ENCODE data around the gene CHD9NB. TPM values are rescaled to one million over a fixed set of nuclear protein-coding genes. Genes with fewer than 3 reads are reported as not detected.
A peak's percentile ranks its signal among the peaks of the same experiment; 100 is the strongest.

CHD9NB gene
- total RNA-seq, 2 experiments from 2014 or later = 0.28 to 0.33 TPM

DNA sequence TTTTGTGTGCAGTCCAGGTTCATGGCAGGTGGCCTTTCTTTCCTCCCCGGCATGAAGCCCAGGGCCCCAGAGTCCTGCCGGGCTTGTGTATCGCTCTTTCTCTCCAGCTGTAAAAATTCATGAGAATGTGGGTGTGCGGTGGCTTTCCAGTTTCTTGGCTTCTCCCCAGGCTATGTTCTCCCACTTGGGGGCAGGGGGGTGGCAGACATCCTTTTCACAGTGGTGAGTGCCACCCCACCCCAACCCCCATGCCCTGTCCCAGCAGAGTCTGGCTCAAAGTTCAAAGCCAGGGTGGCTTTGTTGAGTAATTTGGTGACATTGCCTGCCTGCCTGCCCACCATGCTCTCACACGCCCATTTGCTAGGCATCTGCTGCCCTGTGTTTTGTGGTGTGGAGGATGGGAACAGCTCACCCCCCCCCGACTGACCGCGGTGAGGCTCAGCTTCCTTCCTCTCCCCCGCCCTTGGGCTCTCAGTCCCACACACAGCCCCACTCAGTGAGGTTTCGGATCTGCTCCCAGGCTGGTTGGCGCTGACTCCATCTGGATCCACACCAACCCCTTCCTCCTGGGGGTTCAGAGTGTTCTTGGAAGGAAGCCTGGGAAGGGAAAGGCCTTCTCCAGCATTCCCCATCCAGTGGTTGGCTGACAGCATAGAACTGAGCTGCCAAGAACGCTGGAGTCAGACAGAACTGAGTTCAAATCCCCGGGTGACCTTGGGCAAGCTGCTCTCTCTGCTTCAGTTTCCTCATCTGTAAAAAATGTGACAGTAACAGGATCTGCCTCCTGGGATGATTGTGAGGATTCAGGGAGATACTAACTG, 38.1 kb upstream of the CHD9NB start:
- Mint-ChIP-seq H3K27ac (no peak overlapping the region), H3K4me1 (peaks cover 42% of the 10 kb centered on the region), H3K27me3 (no peaks in the 10 kb centered on the region), H3K4me3 (no peak overlapping the region), H3K9me3 (no peaks in the 10 kb centered on the region), H3K36me3 (ENCODE audit: low read depth) (no peaks in the 10 kb centered on the region)
- POLR2A ChIA-PET = interaction anchor here (1.4 kb wide), 1 partner anchor 9 kb away, joined by 9 read pairs; no protein-coding TSS in a partner anchor
- CTCF ChIA-PET = no interaction called here
- DNase-seq = peak; percentile 26

DNA sequence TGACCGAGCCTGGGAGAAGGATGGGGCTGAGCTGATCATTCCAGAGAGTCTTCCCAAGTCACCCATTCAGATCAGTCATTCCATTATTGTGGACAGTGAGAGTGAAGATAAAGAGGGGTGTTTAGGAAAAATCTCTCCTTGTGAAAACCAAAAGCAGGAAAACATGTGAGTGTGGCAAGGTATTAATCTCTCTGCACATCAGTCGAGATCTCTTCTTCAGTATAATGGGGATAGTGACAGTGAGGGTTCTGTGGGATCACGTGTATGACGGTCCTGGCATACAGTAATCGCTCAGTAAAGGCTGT, 37.5 kb upstream of the CHD9NB start:
- Mint-ChIP-seq H3K27ac (peak overlapping the region; percentile 29), H3K4me3 (no peak overlapping the region), H3K27me3 (no peaks in the 10 kb centered on the region), H3K9me3 (no peaks in the 10 kb centered on the region), H3K4me1 (peaks cover 42% of the 10 kb centered on the region), H3K36me3 (ENCODE audit: low read depth) (no peaks in the 10 kb centered on the region)
- ChIA-PET CTCF (no interaction called here), POLR2A (interaction anchor here (1.4 kb wide), 1 partner anchor 9 kb away, joined by 9 read pairs; no protein-coding TSS in a partner anchor)
- DNase-seq = no peak

DNA sequence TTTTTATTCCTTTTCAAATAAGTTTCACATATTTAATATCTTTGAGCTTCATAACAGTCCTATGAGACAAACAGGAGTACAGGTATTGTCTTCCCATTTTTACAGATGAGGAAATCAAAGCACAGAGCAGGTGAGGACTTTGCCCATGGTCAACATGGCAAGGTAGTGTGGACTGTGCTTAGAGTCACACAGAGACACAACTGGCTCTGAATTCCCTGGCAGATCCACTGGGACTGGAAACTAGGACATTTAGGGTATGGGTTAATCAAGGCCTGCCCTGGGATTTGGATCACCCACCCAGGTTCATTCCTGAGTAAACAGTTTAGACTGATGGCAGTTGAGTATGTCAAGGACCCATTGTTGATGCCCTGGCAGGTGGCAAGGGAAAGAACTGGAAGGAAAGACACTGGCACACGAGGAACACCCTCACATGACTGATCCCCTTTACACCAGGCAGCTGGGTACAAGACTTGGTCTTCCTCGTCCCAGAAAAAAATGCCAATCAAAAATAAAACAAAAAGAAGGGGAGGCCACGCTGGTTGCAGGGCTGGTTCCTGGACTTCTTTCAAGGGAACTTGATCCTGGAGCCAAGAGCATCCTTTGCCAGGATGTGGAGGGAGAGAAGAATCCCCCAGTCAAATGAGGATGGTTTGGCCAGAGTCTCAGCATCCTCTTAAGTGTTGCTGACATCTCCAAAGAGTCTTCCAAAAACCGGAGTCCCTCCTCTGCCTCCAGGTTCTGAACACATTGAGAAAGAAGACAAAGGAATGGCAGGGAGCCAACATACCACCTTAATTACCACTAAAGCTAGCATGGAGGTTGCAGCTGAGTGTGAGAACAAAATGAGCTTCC, 37.0 kb upstream of the CHD9NB start:
- CTCF ChIA-PET = no interaction called here

DNA sequence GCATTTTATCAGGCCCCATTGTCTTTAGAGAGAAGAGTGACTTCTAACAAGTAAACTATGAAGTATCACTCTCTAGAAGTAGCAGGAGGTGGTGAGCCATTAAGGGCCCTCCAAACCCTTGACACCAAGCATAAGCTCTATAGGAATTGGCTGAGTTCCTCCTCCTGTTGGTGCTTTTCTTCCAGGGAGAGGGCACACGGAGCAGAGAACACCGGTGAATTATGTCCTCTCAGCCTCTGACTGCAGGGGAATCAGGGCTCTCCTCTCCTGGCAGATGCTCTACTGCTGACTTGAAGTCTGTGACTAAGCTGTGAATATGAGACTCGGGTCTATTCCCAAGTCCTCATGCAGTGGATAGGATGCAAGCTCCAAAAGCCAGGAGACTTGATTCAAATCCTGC, 34.4 kb upstream of the CHD9NB start:
- no peak for DNase-seq
- ChIA-PET POLR2A (no interaction called here), CTCF (no interaction called here)
- Mint-ChIP-seq H3K27ac (no peak overlapping the region), H3K27me3 (no peaks in the 10 kb centered on the region), H3K36me3 (ENCODE audit: low read depth) (no peaks in the 10 kb centered on the region), H3K4me1 (peaks cover 20% of the 10 kb centered on the region), H3K4me3 (no peak overlapping the region), H3K9me3 (no peaks in the 10 kb centered on the region)

More for the DNA sequence above, 37.0 kb upstream of the CHD9NB start:
- DNase-seq = no peak
- Mint-ChIP-seq H3K27me3 (no peaks in the 10 kb centered on the region), H3K4me3 (no peak overlapping the region), H3K36me3 (ENCODE audit: low read depth) (no peaks in the 10 kb centered on the region), H3K4me1 (peaks cover 39% of the 10 kb centered on the region), H3K9me3 (no peaks in the 10 kb centered on the region), H3K27ac (peak overlapping the region; percentile 29)
- POLR2A ChIA-PET = interaction anchor here (1.4 to 1.6 kb wide), 2 partner anchors 10 kb away, joined by 5 to 9 read pairs; no protein-coding TSS in a partner anchor

DNA sequence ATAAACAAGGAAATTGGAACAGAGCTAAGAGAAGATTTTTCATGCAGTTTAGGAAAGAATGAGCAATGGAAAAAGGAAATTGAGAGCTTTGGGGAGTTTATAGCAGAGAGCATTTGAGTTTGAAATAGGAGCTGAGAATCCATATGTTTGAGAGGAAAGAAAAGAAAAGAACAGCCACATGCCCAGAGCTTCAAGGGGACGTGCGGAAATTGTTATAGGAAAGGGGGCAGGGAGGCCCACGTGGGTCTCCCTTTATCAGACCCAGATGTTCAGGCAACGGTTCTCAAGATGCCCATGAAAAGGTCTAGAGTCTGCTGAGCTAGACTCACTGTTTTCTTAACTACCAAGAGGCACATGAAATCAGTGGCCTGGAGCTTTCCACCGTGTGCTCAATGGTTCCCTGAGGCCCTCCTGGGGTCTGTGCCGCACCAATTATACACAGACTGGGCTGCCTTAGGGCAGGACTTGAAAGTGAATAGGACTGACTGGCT, 33.3 kb upstream of the CHD9NB start:
- POLR2A ChIA-PET = interaction anchor here (0.7 kb wide), 1 partner anchor 14 kb away, joined by 3 read pairs; no protein-coding TSS in a partner anchor
- H3K27me3 Mint-ChIP-seq = no peaks in the 10 kb centered on the region
- DNase-seq = no peak
- no peaks in the 10 kb centered on the region for H3K9me3 Mint-ChIP-seq
- H3K36me3 Mint-ChIP-seq (ENCODE audit: low read depth) = no peaks in the 10 kb centered on the region
- H3K27ac Mint-ChIP-seq = no peak overlapping the region
- H3K4me1 Mint-ChIP-seq = peaks cover 10% of the 10 kb centered on the region
- H3K4me3 Mint-ChIP-seq = no peak overlapping the region
- CTCF ChIA-PET = interaction anchor here (1.0 to 1.2 kb wide), 2 partner anchors 17 to 41 kb away, joined by 3 to 5 read pairs; no protein-coding TSS in a partner anchor

DNA sequence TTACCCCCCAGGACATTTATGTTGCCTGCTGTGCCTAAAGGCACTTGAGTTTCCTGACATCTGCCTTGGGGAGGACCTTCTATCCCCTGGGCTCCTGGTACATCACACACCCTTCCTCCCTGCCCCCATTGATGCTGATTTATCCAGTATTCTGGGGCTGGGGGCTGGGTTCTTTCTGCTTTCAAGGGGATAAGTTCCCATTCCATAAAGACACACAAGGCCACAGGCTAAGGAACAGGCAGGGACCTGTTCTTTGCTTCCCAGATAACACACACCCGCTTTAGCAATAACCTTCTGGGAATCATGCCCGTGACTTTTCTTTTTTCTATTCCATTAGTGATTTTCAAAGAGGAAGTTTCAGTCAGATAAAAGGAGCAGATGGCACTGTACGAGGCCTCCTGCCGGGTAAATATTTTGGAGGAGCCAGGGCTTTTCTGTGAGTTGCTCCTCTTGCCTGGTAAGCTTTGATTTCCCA, 32.7 kb upstream of the CHD9NB start:
- H3K4me3 Mint-ChIP-seq = no peak overlapping the region
- no peak for DNase-seq
- POLR2A ChIA-PET = no interaction called here
- no peaks in the 10 kb centered on the region for H3K36me3 Mint-ChIP-seq (ENCODE audit: low read depth)
- H3K4me1 Mint-ChIP-seq = peaks cover 4% of the 10 kb centered on the region
- H3K27me3 Mint-ChIP-seq = no peaks in the 10 kb centered on the region
- H3K27ac Mint-ChIP-seq = no peak overlapping the region
- no peaks in the 10 kb centered on the region for H3K9me3 Mint-ChIP-seq
- CTCF ChIA-PET = interaction anchor here (1.0 to 1.2 kb wide), 2 partner anchors 18 to 42 kb away, joined by 3 to 5 read pairs; no protein-coding TSS in a partner anchor

DNA sequence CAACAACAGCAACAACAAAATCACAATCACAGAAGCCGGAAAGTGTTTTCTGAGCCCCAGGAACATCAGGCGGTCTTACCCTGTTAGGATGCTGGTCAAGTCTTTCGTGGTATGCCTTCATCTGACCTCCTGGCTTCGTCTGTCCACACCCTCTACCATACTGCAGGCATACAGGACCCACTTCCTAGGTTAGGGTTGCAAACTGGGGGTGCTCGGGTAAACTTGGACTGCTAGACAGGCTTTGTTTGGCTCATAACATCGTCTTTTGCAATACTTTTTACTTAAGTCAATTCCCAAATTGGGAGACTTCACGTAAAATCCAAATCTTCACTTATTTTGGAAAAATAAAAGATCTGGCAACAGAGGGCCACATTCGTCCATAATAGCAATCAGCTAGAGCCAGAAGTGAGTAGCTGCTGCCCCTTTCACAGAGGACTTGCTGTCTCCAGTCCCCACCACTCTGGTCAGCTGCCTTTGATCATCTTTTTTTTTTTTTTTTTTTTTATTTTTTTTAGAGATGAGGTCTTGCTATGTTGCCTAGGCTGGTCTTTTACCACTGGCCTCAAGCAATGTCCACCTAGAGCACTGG, 32.1 kb upstream of the CHD9NB start:
- H3K27ac Mint-ChIP-seq = no peak overlapping the region
- no peaks in the 10 kb centered on the region for H3K9me3 Mint-ChIP-seq
- ChIA-PET CTCF (no interaction called here), POLR2A (interaction anchor here (0.6 kb wide), 1 partner anchor 213 kb away, joined by 3 read pairs; no protein-coding TSS in a partner anchor)
- no peaks in the 10 kb centered on the region for H3K4me1 Mint-ChIP-seq
- no peak overlapping the region for H3K4me3 Mint-ChIP-seq
- H3K36me3 Mint-ChIP-seq (ENCODE audit: low read depth) = no peaks in the 10 kb centered on the region
- no peaks in the 10 kb centered on the region for H3K27me3 Mint-ChIP-seq
- no peak for DNase-seq

DNA sequence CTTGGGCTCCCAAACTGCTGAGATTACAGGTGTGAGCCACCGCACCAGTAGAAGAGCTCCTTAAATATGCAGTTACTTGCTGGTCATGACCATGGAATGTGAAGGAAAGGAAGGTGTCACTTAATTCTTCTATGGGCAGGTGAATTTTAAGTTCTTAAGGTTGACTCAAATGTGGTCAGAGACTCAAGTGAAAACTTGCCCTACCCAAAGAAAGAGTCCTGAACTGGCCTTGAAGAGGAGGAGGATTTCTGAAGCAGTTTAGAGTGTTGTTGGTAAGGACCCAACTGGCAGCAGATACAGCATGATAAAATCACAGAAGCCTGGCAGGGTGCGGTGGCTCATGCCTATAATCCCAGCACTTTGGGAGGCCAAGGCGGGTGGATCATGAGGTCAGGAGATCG, 31.4 kb upstream of the CHD9NB start:
- CTCF ChIA-PET = no interaction called here
- Mint-ChIP-seq H3K4me1 (no peaks in the 10 kb centered on the region), H3K9me3 (no peaks in the 10 kb centered on the region), H3K27ac (no peak overlapping the region), H3K4me3 (no peak overlapping the region), H3K27me3 (no peaks in the 10 kb centered on the region), H3K36me3 (ENCODE audit: low read depth) (no peaks in the 10 kb centered on the region)
- POLR2A ChIA-PET = no interaction called here
- DNase-seq = no peak

DNA sequence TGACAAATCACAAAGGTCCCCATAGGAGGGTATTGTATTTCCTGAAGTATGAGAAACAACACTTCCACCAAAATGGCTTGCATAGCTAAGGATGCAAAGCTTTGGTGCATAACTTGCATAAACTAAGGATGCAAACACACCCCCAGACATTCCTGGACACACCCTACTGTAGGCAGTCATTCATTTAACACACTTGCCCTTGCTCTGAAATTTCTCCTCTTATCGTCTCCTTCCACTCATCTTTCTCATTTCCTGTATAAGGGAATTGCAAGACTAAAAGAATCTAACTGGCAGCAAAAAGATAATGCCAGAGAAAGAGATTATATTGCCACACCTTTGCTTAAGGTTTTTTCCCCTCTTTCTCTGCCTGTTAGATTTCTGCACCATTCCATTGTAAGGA, 30.4 kb upstream of the CHD9NB start:
- Mint-ChIP-seq H3K27ac (no peak overlapping the region), H3K27me3 (no peaks in the 10 kb centered on the region), H3K4me3 (no peak overlapping the region), H3K36me3 (ENCODE audit: low read depth) (no peaks in the 10 kb centered on the region), H3K9me3 (no peaks in the 10 kb centered on the region), H3K4me1 (peaks cover 2% of the 10 kb centered on the region)
- ChIA-PET CTCF (no interaction called here), POLR2A (no interaction called here)
- no peak for DNase-seq

DNA sequence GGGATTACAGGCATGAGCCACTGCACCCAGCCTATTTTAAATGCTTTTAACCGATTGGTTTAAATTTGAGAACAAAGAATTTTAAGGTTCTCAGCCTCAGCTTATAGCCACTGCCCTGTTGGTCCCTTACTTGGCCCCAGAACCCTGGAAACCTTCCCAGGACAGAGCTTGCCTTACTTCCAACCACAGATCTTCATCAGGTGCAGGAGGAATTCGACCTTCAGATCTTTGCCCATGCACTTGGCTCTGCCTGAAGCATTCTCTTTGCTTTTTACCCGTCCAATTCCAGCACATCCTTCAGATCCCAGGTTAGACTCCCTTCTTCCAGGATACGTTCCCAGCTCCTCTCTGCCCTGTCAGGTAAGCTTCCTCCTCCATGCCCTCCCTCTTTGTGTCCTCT, 29.8 kb upstream of the CHD9NB start:
- ChIA-PET CTCF (no interaction called here), POLR2A (no interaction called here)
- Mint-ChIP-seq H3K36me3 (ENCODE audit: low read depth) (no peaks in the 10 kb centered on the region), H3K9me3 (no peaks in the 10 kb centered on the region), H3K4me1 (peaks cover 3% of the 10 kb centered on the region), H3K27me3 (no peaks in the 10 kb centered on the region), H3K27ac (no peak overlapping the region), H3K4me3 (no peak overlapping the region)
- DNase-seq = no peak

DNA sequence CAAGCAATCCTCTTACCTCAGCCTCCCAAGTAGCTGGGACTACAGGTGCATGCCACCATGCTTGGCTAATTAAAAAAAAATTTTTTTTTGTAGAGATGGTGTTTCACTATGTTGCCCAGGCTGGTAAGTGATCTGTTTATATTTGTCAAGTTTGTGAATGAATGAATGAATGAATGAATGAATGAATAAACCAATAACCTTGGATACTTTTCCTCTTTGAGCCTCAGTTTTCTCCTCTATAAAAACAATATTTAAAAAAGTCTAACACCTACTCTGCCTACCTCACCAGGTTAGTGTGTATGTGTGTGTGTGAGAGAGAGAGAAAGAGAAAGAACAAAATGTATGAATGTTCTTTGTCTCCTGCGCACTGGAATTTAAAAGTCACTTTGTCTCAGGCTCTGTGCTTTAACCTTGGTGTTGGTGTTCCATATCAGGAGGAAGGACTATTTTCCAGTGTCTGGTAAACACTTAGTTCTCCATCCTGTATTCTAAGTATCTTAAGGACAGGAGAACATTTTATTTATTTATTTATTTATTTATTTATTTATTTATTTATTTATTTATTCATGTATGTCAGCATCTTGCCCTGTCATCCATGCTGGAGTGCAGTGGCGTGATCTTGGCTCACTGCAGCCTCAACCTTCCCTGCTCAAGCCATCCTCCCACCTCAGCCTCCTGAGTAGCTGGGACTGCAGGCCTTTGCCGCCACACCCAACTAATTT, 29.1 kb upstream of the CHD9NB start:
- H3K4me1 Mint-ChIP-seq = peaks cover 3% of the 10 kb centered on the region
- H3K27me3 Mint-ChIP-seq = no peaks in the 10 kb centered on the region
- POLR2A ChIA-PET = no interaction called here
- DNase-seq = no peak
- no peak overlapping the region for H3K27ac Mint-ChIP-seq
- H3K36me3 Mint-ChIP-seq (ENCODE audit: low read depth) = no peaks in the 10 kb centered on the region
- no peaks in the 10 kb centered on the region for H3K9me3 Mint-ChIP-seq
- H3K4me3 Mint-ChIP-seq = no peak overlapping the region
- CTCF ChIA-PET = no interaction called here

DNA sequence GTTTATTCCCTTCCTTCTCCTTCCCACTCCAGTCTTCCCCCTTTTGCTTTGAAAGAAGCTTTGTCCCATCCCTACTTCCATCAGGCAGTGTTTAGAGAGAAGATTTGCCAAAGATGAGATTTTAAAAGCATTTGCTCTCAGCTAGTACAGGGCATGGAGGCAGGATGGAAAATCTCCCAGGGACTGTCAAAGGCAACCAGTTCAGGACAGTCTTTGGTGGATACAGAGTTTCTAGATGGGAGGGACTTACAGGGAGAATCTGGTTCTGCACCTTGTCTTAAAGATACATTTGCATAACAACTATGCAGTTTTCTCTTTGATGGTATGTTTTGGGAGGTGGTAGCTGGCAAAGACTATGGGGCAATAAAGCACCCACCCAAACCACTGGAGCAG, 28.3 kb upstream of the CHD9NB start:
- DNase-seq = no peak
- Mint-ChIP-seq H3K4me1 (peaks cover 3% of the 10 kb centered on the region), H3K4me3 (no peak overlapping the region), H3K27me3 (no peaks in the 10 kb centered on the region), H3K9me3 (no peaks in the 10 kb centered on the region), H3K36me3 (ENCODE audit: low read depth) (no peaks in the 10 kb centered on the region), H3K27ac (no peak overlapping the region)
- CTCF ChIA-PET = no interaction called here
- POLR2A ChIA-PET = no interaction called here
